SHP77 (cell line): Measurements from ENCODE around the gene AP1B1.

Experiments
- DNase-seq, 2 experiments: peaks; one replicate each; lab custom pipeline; 2025; lab: John Stamatoyannopoulos, UW

The AP1B1 gene

GRCh38 chr22:29313126-29313575 is 75.2 kb downstream of the AP1B1 start:
- DNase-seq = no peak

DNA sequence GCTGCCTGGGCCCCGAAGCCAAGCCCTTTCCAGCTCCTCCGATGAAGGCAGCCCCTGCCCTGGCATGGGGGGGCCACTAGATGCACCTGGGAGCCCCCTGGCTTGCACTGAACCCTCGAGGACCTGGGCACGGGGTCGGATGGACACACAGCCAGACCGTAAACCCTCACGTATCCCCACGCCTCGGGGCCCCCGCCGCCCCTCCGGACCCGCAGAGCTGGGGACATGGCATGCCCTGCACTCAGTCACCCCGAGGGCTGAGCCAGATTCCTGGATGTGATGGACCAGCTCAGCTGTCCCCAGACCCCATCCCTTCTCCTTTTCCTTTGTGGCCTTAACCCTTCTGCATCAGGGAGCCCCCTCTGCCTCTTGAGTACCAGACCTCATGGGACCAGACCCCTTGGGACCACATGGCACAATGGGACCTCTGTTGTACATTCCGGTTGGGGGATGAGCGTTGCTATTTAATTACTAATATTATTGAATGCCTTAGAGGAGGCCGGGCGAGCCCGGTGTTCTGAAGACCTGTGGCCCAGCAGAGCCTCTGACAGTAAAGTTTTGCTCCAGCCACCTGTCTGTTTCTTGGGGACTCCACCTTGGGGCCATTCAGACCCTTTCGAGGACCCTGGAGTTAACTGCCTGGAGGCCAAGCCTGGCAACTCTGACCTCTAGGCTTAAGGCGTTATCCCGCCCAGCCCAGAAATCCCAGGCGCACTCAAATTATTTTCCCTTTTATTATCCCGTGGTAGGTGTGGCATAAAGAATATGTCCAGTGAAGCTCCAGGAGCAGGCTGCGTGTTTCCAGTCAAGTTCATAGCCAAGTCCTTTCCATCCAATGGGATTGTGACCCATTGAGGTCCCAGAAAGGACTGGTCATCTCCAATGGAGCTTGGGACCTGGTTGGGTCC is 75.9 kb downstream of the AP1B1 start:
- DNase-seq = no peak

DNA sequence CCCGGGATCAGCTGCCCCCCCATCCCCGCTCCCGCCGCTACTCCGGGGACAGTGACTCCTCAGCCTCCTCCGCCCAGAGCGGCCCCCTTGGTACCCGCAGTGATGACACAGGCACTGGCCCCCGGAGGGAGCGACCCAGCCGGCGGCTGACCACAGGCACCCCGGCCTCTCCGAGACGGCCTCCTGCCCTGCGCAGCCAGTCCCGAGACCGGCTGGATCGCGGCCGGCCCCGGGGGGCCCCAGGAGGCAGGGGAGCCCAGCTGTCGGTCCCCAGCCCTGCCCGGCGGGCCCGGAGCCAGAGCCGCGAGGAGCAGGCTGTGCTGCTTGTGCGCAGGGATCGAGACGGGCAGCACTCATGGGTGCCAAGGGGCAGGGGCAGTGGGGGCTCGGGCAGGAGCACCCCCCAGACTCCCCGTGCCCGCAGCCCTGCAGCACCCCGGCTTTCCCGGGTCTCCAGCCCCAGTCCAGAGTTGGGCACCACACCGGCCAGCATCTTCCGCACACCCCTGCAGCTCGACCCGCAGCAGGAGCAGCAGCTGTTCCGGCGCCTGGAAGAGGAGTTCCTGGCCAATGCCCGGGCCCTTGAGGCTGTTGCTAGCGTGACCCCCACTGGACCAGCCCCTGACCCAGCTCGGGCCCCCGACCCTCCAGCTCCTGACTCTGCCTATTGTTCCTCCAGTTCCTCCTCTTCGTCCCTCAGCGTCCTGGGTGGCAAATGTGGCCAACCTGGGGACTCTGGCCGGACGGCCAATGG is 76.7 kb downstream of the AP1B1 start:
- no peak for DNase-seq

DNA sequence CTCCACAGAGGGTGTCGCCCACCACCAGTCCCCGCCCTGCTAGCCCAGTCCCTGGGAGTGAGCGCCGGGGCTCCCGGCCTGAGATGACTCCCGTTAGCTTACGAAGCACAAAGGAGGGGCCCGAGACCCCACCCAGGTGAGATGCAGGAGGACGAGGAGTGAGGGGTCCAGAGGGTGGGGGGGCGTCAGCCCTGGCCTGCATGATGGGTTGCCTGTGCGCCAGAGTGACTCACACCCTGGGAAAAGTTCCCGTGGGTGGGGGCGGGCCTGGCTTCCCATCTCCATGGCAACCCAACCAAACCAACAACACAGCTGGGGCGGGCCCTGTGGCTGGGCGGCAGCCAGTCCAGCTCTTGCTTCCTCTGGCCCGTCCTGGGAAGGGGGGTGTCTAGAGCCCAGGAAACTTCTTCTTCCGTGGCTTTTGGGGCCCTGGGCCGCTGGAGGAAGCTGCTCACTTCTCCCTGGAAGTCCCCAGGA is 77.5 kb downstream of the AP1B1 start:
- DNase-seq = peak; percentile 27 to 41

DNA sequence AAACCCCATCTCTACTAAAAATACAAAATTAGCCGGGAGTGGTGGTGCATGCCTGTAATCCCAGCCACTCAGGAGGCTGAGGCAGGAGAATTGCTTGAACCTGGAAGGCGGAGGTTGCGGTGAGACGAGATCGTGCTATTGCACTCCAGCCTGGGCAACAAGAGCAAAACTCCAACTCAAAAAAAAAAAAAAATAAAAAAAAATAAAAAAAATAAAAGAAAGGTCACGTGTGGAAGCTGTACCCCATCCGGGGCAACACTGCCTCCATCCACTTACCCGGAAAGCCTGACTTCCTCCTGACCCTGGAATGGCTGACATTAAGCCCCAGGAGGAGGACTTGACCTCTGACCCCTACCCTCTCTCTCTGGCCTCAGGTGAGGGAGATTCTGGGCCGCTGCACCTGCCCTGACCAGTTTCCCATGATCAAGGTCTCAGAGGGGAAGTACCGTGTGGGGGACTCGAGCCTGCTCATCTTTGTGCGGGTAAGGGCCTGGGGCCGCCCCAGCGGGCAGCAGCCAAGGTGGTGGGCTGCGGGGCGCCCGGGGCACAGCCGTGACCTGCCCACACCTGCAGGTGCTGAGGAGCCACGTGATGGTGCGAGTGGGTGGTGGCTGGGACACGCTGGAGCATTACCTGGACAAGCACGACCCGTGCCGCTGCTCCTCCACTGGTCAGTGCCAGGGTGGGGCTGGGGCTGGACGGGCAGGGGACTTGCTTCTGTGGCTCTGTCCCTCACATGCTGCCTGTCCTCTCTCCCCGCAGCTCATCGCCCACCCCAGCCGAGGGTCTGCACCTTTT is 78.1 kb downstream of the AP1B1 start:
- no peak for DNase-seq

- DNase-seq = no peak
These were observed 78.9 kb downstream of the AP1B1 start for GRCh38 chr22:29309332-29310064.

DNA sequence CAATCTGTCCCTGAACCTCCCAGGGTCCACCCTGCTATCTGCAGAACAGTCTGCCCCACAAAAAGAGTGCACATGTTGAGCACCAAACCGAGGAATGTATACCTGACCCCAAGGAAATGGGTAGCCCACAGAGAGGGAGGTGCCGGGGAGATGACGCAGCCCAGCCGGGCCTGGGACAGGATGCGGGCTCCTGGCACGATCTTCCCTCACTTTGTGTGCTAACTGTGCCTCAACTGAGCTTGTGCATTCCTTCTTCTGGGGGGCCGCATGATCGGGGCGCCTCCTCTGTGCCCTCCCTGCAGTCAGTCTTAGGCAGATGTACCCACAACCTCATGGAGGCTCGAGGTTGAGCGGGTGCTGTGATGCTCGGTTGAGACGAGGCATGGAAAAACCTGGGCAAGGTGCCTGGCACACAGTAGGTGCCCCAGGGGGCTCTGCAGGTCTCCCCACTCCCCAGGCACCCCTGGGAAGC is 79.5 kb downstream of the AP1B1 start:
- no peak for DNase-seq

GRCh38 chr22:29308148-29308790 is 80.1 kb downstream of the AP1B1 start:
- DNase-seq = no peak

- no peak for DNase-seq
These were observed 80.7 kb downstream of the AP1B1 start for GRCh38 chr22:29307596-29308147.

DNA sequence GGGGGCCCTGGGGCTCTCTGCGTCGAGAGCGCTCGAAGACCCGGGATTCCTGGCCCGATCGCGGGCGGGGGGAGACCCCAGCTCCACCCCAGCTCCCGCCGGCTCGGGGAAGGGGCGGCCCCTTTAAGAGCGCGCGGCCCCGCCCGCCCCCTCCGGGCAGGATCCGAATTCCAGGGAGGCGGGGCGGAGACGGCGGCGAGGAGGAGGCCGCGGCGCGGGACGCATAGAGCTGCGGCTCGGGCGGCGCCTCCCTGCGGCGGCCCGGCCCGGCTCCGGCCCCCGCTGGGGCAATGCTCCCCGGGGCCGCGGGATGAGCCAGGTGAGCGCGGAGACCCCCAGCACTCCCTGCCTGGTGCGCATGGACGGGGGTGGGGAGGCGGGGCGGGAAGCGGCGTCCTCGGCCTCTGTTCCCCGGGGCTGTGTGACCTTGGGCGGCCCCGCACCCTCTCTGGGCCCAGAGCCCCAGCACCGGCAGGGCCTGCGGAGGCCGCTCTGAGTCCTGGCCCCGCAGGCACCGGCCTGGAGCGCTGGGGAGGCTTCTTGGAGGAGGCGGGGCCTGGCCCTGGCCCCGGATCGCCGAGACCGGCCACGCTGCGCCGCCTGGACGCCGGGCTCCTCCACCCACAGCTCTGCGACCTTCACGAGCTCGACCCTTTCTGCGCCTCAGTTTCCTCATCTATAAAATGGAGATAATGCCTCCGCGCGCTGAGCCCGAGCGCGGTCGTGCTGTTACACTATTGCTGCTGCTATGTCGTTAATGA is 81.4 kb downstream of the AP1B1 start:
- peak; percentile 38 to 58 for DNase-seq

- DNase-seq = peak; percentile 64 to 76
These were observed 82.1 kb downstream of the AP1B1 start, which contains the start of gene GAS2L1 for GRCh38 chr22:29306175-29306834. Gene GAS2L1, plus strand, starts transcription at chr22:29306650. Its CDS starts 1,456 bp downstream, at chr22:29308106.

- DNase-seq = no peak
These were observed 82.6 kb downstream of the AP1B1 start for GRCh38 chr22:29305836-29306174.

GRCh38 chr22:29302681-29303465 is 85.5 kb downstream of the AP1B1 start:
- no peak for DNase-seq

DNA sequence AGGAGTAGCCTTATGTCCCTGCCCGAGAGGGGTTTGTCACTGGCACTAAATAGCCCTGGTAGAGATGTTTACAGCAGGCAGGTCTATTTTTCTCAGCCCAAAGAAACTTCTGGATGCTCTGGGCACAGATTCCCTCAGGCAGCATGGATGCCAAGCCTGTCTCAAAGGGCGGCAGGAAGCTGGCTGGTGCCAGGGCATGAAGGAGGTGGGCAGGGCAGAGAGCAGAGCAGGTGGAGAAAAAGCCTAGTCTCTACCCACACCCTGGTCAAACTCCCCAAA is 86.0 kb downstream of the AP1B1 start:
- DNase-seq = no peak

- no peak for DNase-seq
These were observed 86.5 kb downstream of the AP1B1 start for GRCh38 chr22:29301716-29302401.

- no peak for DNase-seq
These were observed 87.4 kb downstream of the AP1B1 start for GRCh38 chr22:29300807-29301601.

DNA sequence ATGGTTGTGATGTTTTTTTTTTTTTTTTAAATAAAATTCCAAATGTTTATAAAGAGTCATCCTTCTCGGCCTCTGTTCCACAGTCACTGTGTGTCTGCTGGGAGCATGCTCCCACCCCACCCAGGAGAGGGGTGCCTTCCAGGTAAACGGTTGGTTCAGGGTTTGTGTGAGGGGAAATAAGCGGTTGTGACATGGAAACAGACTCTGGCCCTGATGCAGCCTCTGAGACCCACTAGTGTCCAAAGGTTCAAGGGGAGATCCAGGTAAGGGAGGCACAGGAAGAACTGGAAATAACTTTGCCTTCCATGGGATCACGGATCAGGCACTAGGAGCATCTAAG is 87.9 kb downstream of the AP1B1 start:
- DNase-seq = no peak
